Immature natural killer cell (primary cell): ENCODE data around the gene GPR150. TPM values are rescaled to one million over a fixed set of nuclear protein-coding genes. Genes with fewer than 3 reads are reported as not detected.

ENCODE experiments used
- DNase-seq, 3 donors: peaks; one replicate each; pipeline ENCODE4 v3.0.0; 2022; ENCODE audit warnings: mixed read lengths in 1 of 3
- H3K27ac Mint-ChIP-seq, 6 donors: one replicate each; pipeline ENCODE4 v1.8.0; 2020; ENCODE audit warnings: mixed read lengths in 6 of 6, mild to moderate bottlenecking in 5 of 6, inconsistent platforms in 4 of 6, moderate library complexity in 3 of 6
- H3K27me3 Mint-ChIP-seq, 3 donors: one replicate each; pipeline ENCODE4 v1.8.0; 2020 to 2021; ENCODE audit warnings: low read depth in 3 of 3, mild to moderate bottlenecking in 3 of 3, mixed read lengths in 3 of 3, moderate library complexity in 3 of 3, inconsistent platforms in 1 of 3
- H3K36me3 Mint-ChIP-seq, 3 donors: one replicate each; pipeline ENCODE4 v1.8.0; 2020; ENCODE audit warnings: mixed read lengths in 3 of 3, inconsistent platforms in 2 of 3, mild to moderate bottlenecking in 2 of 3
- H3K4me1 Mint-ChIP-seq, 2 donors: one replicate each; pipeline ENCODE4 v1.8.0; 2020; ENCODE audit warnings: inconsistent platforms in 2 of 2, mild to moderate bottlenecking in 2 of 2, mixed read lengths in 2 of 2, moderate library complexity in 1 of 2
- H3K4me3 Mint-ChIP-seq, 5 donors: one replicate each; pipeline ENCODE4 v1.8.0; 2020; ENCODE audit warnings: mild to moderate bottlenecking in 5 of 5, mixed read lengths in 5 of 5, inconsistent platforms in 3 of 5, moderate library complexity in 3 of 5
- H3K9me3 Mint-ChIP-seq, 6 donors: one replicate each; pipeline ENCODE4 v1.8.0; 2020; ENCODE audit warnings: mild to moderate bottlenecking in 6 of 6, mixed read lengths in 6 of 6, inconsistent platforms in 4 of 6, moderate library complexity in 3 of 6
- polyA plus RNA-seq, 3 donors: library from polyadenylated mRNA; unstranded; fragments of 300-500 nt; fragmentation: Illumina TruSeq; gene quantifications; one replicate each; pipeline ENCODE4 v1.2.3, GENCODE V29; 2021

GPR150 gene
- polyA plus RNA-seq, 3 donors from 2014 or later, result 0.94 to 1.9 (median 1.2) TPM

DNA sequence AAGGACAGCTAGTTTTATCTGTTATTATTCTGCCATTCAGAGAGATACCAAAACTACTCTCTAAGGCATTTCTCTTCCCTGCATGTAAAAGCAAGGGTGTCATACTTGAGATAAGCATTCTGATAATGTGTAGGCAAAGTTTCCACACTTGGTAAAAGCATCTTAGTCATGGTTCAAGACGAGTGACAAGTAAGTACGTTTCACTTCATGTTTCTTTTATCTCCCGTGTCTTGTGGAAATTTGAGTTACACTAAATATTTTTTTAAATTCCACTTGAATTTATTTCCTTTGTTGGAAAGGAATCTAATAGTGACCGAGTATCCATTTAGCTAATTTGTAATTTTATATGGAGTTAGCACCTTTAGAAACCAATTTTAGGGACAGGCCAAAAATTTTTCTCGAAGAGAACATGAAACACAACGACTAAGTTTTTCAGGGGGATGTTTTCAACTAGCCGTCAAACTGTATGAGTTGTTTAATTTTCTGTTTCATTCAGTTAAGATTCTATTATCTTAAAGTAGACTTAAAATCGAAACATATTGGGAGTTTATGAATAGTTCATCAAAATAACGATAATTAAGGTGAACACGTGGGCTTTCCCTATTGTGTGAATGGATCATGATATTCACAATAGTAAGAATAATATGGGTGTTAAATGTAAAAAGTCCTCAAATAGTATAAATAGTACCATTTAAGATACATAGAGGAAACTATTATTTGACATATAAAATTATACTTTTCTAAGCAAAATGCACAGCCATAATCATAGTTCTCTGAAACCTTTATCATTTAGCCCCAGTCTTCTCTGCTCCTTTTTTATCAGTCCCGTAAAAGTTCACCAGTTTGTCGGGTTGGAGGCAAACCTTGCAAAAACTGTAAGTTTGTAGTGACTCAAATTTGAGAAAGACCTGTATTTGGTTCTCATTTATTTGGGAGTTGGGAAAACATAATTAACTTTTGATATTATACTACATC lies 28.3 kb downstream of the GPR150 start:
- peak in 1 of 3 donors; percentile 4 for DNase-seq
- H3K9me3 Mint-ChIP-seq, result no peaks in the 10 kb centered on the region
- H3K27ac Mint-ChIP-seq, result peak overlapping the region in 5 of 6 donors; percentile 12 to 90 (median 60)
- peaks cover 19 to 35% of the 10 kb centered on the region in 2 donors for H3K4me1 Mint-ChIP-seq
- H3K4me3 Mint-ChIP-seq, result peak overlapping the region in 4 of 5 donors; percentile 19 to 89 (median 28)
- peaks cover 0 to 5% (median 4%) of the 10 kb centered on the region in 3 donors for H3K36me3 Mint-ChIP-seq
- H3K27me3 Mint-ChIP-seq, result peaks cover 4 to 12% (median 8%) of the 10 kb centered on the region in 3 donors

DNA sequence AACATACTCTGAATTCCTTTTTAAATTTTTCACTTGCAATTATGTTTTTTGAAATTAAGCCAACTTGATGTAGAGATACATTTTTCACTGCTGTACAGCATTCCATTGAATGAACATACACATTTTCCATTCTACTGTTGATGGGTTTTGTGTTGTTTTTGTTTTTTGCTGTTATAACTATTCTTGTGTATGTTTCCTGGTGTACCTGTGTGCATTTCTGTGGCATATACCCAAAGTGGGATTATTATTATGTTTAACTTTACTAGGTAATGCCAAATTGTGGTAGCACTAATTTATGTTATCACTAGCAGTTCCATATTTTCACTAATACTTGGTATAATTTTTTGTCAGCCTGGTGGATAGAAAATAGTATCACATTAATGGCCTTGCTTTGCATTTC lies 29.4 kb downstream of the GPR150 start:
- no peak overlapping the region for H3K27ac Mint-ChIP-seq
- H3K4me3 Mint-ChIP-seq, result no peak overlapping the region
- H3K27me3 Mint-ChIP-seq, result peaks cover 4 to 10% (median 8%) of the 10 kb centered on the region in 3 donors

DNA sequence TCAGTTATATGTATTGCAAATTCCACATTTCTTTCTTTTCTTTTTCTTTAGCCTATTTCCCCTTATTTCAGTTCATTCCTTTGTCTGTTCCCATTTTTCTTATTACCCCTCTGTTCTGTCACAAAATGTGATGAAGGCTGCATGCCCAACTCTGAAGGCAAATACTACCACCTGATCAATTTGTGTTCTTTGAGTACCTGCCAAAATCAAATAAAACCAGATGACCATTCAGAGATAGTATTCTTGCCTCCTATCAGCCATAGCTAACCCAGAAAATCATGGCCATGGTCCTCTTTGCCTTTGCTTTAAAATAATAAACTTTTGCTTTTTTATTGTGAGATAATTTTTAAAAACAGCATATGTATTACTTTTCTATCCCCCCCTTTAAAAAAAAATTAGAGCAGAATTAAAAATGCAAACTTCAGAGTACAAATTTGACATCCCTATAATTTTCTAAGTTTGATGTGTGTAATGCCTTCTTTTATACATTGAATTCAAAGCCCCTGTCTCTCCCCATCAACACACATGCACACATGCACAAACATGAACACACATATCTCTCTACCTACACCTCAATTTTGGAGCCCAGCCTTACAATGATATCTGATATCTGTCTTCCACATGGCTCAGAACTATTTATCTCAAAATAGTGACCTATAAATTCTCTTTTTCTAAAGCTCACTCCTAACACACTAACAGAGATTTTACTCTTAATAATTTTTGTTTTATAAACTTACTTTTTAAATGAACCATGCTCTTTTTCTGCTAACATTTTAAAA lies 30.1 kb downstream of the GPR150 start:
- H3K4me1 Mint-ChIP-seq, result peaks cover 11 to 27% of the 10 kb centered on the region in 2 donors
- no peak overlapping the region for H3K4me3 Mint-ChIP-seq
- peaks cover 4 to 10% (median 8%) of the 10 kb centered on the region in 3 donors for H3K27me3 Mint-ChIP-seq
- no peak overlapping the region for H3K27ac Mint-ChIP-seq
- no peaks in the 10 kb centered on the region for H3K9me3 Mint-ChIP-seq
- no peak for DNase-seq
- H3K36me3 Mint-ChIP-seq, result peaks cover under 1 to 8% (median 7%) of the 10 kb centered on the region in 3 donors

More for the DNA sequence above, 29.4 kb downstream of the GPR150 start:
- Mint-ChIP-seq H3K9me3 (no peaks in the 10 kb centered on the region), H3K4me1 (peaks cover 15 to 31% of the 10 kb centered on the region in 2 donors), H3K36me3 (peaks cover 0 to 7% (median 5%) of the 10 kb centered on the region in 3 donors)
- no peak for DNase-seq

DNA sequence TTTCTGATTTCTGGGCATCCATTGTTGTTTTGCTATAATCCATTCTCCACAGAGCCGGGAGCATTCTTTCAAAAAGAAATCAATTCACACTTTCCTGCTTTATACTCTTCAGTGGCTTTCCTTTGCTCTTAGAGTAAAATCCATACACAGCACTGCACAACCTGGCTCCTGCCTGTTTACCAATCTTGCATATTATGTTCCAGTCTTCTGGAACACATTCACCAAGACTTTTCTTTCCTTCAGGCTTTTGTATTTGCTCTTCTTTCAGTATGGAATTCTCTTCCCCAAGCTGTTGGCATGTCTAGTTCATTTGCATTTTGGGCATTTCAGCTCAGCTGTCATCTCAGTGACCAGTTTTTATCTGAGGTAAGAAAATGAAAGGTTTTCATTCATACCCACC lies 33.0 kb downstream of the GPR150 start:
- H3K27me3 Mint-ChIP-seq, result peaks cover 0 to 2% (median 0%) of the 10 kb centered on the region in 3 donors
- DNase-seq, result no peak
- no peaks in the 10 kb centered on the region for H3K9me3 Mint-ChIP-seq
- no peak overlapping the region for H3K4me3 Mint-ChIP-seq
- peaks cover 4 to 5% of the 10 kb centered on the region in 2 donors for H3K4me1 Mint-ChIP-seq
- H3K27ac Mint-ChIP-seq, result no peak overlapping the region
- peaks cover 7 to 8% (median 7%) of the 10 kb centered on the region in 3 donors for H3K36me3 Mint-ChIP-seq

- DNase-seq, result no peak
- Mint-ChIP-seq H3K4me3 (no peak overlapping the region), H3K9me3 (no peaks in the 10 kb centered on the region), H3K36me3 (peaks cover 7 to 13% (median 12%) of the 10 kb centered on the region in 3 donors), H3K4me1 (no peaks in the 10 kb centered on the region), H3K27me3 (peaks cover 0 to under 1% (median 0%) of the 10 kb centered on the region in 3 donors), H3K27ac (no peak overlapping the region)
Observed at GRCh38 chr5:95654196-95654595, 34.3 kb downstream of the GPR150 start.

- H3K4me1 Mint-ChIP-seq, result no peaks in the 10 kb centered on the region
- H3K9me3 Mint-ChIP-seq, result no peaks in the 10 kb centered on the region
- no peak overlapping the region for H3K27ac Mint-ChIP-seq
Observed at GRCh38 chr5:95655575-95655974, 35.7 kb downstream of the GPR150 start.

GRCh38 chr5:95660060-95660459 lies 40.2 kb downstream of the GPR150 start:
- Mint-ChIP-seq H3K4me1 (peaks cover 1 to 6% of the 10 kb centered on the region in 2 donors), H3K27ac (no peak overlapping the region), H3K27me3 (no peaks in the 10 kb centered on the region), H3K4me3 (no peak overlapping the region), H3K9me3 (no peaks in the 10 kb centered on the region), H3K36me3 (peaks cover 4 to 8% (median 6%) of the 10 kb centered on the region in 3 donors)
- DNase-seq, result no peak

More at GRCh38 chr5:95655575-95655974, 35.7 kb downstream of the GPR150 start:
- Mint-ChIP-seq H3K36me3 (peaks cover 7 to 15% (median 12%) of the 10 kb centered on the region in 3 donors), H3K27me3 (no peaks in the 10 kb centered on the region), H3K4me3 (no peak overlapping the region)
- DNase-seq, result no peak

- no peaks in the 10 kb centered on the region for H3K9me3 Mint-ChIP-seq
- H3K27ac Mint-ChIP-seq, result no peak overlapping the region
- DNase-seq, result no peak
- H3K4me1 Mint-ChIP-seq, result peaks cover 1 to 6% of the 10 kb centered on the region in 2 donors
- no peaks in the 10 kb centered on the region for H3K27me3 Mint-ChIP-seq
- peaks cover 0 to 8% (median 4%) of the 10 kb centered on the region in 3 donors for H3K36me3 Mint-ChIP-seq
- H3K4me3 Mint-ChIP-seq, result no peak overlapping the region
Observed at GRCh38 chr5:95662946-95663345, 43.1 kb downstream of the GPR150 start.

- no peak overlapping the region for H3K4me3 Mint-ChIP-seq
- no peak overlapping the region for H3K27ac Mint-ChIP-seq
- peak; percentile 23 to 39 (median 37) for DNase-seq
- H3K9me3 Mint-ChIP-seq, result no peaks in the 10 kb centered on the region
- H3K36me3 Mint-ChIP-seq, result peaks cover 0 to 1% (median 0%) of the 10 kb centered on the region in 3 donors
- H3K27me3 Mint-ChIP-seq, result no peaks in the 10 kb centered on the region
- peaks cover 1 to 6% of the 10 kb centered on the region in 2 donors for H3K4me1 Mint-ChIP-seq
Observed at GRCh38 chr5:95664204-95664786, 44.4 kb downstream of the GPR150 start.

- DNase-seq, result no peak
- no peaks in the 10 kb centered on the region for H3K9me3 Mint-ChIP-seq
- no peak overlapping the region for H3K27ac Mint-ChIP-seq
- H3K36me3 Mint-ChIP-seq, result no peaks in the 10 kb centered on the region
- H3K4me1 Mint-ChIP-seq, result peaks cover 1 to 6% of the 10 kb centered on the region in 2 donors
- H3K27me3 Mint-ChIP-seq, result no peaks in the 10 kb centered on the region
- no peak overlapping the region for H3K4me3 Mint-ChIP-seq
Observed at GRCh38 chr5:95667061-95667618, 47.3 kb downstream of the GPR150 start.

DNA sequence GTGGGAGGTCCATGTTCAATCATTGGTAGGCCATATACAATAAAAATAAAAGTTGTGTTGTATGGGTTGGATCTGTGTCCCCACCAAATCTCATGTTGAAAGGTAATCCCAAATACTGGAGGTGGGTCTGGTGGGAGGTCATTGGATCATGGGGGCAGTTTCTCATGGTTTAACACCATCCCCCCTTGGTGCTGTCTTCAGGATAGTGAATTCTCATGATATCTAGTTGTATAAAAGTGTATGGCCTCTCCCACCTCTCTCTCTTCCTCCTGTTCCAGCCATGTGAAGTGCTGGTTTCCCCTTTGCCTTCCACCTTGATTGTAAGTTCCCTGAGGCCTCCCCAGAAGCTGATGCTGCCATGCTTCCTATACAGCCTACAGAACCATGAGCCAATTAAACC lies 47.8 kb downstream of the GPR150 start:
- Mint-ChIP-seq H3K9me3 (no peaks in the 10 kb centered on the region), H3K36me3 (no peaks in the 10 kb centered on the region)

GRCh38 chr5:95668216-95668615 lies 48.3 kb downstream of the GPR150 start:
- DNase-seq, result no peak
- Mint-ChIP-seq H3K4me3 (no peak overlapping the region), H3K4me1 (peaks cover 1 to 6% of the 10 kb centered on the region in 2 donors), H3K36me3 (no peaks in the 10 kb centered on the region), H3K9me3 (no peaks in the 10 kb centered on the region), H3K27me3 (no peaks in the 10 kb centered on the region), H3K27ac (peak overlapping the region in 1 of 6 donors; percentile 73)

More for the DNA sequence above, 47.8 kb downstream of the GPR150 start:
- Mint-ChIP-seq H3K27ac (peak overlapping the region in 1 of 6 donors; percentile 73), H3K4me3 (no peak overlapping the region), H3K27me3 (no peaks in the 10 kb centered on the region), H3K4me1 (peaks cover 1 to 6% of the 10 kb centered on the region in 2 donors)
- no peak for DNase-seq

GRCh38 chr5:95668728-95669127 lies 48.8 kb downstream of the GPR150 start:
- Mint-ChIP-seq H3K36me3 (no peaks in the 10 kb centered on the region), H3K27me3 (no peaks in the 10 kb centered on the region), H3K4me1 (peaks cover 1 to 6% of the 10 kb centered on the region in 2 donors), H3K27ac (no peak overlapping the region), H3K4me3 (no peak overlapping the region), H3K9me3 (no peaks in the 10 kb centered on the region)
- DNase-seq, result no peak
